ENCODE data around the gene ADCK2.

ADCK2 gene

DNA sequence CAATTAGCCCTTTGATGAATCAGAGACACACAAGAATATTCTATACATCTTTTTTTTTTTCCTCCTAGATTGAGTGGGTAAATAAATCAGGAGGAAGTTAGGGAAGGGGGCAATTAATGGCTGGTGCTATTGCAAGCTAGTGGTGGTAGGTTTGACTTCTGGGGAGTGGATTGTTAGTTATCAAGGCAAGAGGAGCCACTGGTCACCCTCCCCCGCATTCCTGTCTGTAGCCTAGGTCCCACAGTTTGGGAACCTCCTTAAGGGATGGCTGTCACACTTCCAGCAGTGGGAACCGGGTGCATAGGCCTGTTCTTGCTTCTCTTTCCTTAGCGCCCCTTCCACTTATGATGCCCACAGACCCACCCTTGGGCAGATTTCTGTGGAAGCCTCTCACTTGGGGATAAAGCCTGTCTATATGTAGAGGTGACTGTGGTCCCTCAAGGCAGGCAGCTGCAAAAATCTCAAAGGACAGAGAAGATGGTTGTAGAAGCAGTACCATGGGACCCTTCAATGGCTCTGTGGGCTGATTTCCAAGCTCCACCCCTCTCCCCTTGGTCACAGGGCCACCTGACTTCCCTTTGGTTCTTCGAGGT, 2.3 kb upstream of the ADCK2 start:
- TF ChIP-seq, protein P1, sequence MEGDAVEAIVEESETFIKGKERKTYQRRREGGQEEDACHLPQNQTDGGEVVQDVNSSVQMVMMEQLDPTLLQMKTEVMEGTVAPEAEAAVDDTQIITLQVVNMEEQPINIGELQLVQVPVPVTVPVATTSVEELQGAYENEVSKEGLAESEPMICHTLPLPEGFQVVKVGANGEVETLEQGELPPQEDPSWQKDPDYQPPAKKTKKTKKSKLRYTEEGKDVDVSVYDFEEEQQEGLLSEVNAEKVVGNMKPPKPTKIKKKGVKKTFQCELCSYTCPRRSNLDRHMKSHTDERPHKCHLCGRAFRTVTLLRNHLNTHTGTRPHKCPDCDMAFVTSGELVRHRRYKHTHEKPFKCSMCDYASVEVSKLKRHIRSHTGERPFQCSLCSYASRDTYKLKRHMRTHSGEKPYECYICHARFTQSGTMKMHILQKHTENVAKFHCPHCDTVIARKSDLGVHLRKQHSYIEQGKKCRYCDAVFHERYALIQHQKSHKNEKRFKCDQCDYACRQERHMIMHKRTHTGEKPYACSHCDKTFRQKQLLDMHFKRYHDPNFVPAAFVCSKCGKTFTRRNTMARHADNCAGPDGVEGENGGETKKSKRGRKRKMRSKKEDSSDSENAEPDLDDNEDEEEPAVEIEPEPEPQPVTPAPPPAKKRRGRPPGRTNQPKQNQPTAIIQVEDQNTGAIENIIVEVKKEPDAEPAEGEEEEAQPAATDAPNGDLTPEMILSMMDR (IDR thresholded peaks at IDR 0.05; ENCODE audit: low read depth, low read length), result no peak
- no peak overlapping the region for H3K4me3 ChIP-seq (ENCODE audit: low read depth, low read length)

DNA sequence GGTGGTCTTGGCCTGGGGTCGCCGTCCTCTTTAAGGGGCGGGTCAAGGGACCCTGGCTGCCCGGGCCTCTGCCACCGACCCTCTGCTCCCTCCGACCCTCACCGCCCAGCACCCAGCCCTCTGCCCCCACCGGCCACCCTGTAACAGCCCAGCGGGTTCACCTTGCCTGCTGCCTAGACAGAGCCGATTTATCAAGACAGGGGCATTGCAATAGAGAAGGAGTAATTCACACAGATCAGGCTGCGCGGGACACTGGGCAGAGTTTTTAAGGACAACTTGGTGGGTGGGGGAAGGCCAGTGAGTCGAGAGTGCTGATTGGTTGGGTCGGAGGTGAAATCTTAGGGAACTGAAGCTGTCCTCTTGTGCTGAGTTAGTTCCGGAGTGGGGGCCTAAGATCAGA, 779 bp upstream of the ADCK2 start:
- TF ChIP-seq, protein P1 (IDR thresholded peaks at IDR 0.05; ENCODE audit: low read depth, low read length), result no peak
- no peak overlapping the region for H3K4me3 ChIP-seq (ENCODE audit: low read depth, low read length)

DNA sequence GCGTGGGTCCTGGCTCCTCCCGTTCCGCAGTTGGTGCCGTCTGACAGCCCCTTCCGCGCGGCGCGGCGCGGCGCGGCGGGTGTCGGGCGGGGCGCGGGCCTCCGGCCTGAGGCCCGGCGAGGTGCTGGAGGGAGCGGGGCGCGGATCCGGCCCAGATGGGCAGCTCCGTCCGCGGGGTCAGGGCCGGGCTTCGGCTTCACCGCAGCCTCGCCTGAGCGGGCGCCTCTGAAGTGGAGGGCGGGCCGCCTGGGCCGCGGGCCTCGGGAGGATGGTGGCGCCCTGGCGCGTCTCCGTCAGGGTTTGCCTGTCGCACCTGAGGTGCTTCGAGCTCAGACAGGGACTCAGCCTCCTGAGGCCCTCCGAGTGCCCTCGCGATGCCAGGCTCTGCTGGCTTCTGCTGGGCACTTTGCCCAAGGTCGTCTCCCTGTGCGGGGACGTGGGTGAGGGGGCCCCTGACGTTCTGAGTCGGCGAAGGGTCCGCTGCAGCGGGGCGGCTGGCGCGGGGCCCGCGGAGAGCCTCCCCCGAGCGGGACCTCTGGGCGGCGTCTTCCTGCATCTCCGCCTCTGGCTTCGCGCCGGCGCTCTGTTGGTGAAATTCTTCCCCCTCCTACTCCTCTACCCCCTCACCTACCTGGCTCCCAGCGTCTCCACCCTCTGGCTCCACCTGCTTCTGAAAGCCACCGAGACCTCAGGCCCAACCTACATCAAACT, 473 bp downstream of the ADCK2 start:
- peak overlapping the region; percentile 67 for H3K4me3 ChIP-seq (ENCODE audit: low read depth, low read length)
- TF ChIP-seq, protein P1 (IDR thresholded peaks at IDR 0.05; ENCODE audit: low read depth, low read length), result no peak

GRCh38 chr7:140673774-140674155, 1.0 kb downstream of the ADCK2 start:
- TF ChIP-seq, protein P1 (IDR thresholded peaks at IDR 0.05; ENCODE audit: low read depth, low read length), result no peak
- H3K4me3 ChIP-seq (ENCODE audit: low read depth, low read length), result peak overlapping the region; percentile 67

DNA sequence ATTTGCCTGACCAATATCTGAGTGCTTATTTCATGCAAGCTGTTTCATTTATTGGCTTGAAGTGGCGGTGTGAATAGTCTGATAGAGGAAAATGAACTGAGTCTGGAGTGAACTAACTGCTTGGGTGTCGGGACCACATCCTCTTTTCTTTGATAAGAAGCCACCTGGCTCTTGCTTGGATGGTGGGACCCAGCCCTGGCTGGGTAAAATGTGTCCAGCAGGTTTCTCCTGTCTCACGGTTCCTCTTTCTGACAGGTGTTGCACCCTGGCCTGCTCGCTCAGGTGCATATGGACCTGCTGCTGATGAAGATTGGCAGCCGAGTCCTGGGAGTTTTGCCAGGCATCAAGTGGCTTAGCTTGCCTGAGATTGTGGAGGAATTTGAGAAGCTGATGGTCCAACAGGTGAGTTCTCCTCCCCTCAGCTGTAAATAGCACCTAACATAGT, 1.6 kb downstream of the ADCK2 start:
- TF ChIP-seq, protein P1 (IDR thresholded peaks at IDR 0.05; ENCODE audit: low read depth, low read length), result no peak
- no peak overlapping the region for H3K4me3 ChIP-seq (ENCODE audit: low read depth, low read length)

DNA sequence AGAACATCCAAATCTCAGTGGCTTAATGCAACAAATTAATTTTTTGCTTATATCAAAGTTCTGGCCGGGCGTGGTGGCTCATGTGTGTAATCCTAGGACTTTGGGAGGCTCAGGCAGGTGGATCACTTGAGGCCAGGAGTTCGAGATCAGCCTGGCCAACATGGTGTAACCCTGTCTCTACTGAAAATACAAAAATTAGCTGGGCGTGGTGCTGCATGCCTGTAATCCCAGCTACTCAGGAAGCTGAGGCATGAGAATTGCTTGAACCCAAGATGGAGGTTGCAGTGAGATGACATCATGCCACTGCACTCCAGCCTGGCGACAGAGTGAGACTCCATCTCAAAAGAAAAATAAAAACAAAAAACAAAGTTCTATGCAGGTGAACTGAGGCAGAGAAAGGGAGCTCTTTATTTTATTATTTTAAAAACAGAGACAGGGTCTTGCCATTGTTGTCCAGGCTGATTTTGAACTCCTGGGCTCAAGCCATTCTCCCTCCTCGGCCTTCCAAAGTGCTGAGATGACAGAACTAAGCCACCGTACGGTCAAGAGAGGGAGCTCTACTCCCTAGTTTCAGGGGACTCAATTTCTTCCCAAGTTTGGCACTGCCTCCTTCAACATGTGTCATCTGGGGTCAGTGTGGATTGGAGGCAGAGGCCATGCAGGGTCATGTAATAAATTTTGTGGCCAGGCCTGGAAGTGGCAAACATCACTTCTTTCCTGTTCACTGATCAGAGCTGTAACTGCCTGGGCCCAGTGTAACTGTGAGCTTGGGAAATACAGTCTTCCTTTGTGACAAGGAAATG, 2.4 kb downstream of the ADCK2 start:
- TF ChIP-seq, protein P1 (IDR thresholded peaks at IDR 0.05; ENCODE audit: low read depth, low read length), result 0 out of 2 replicates have a peak, but pooled peaks have one; percentile 15
- H3K4me3 ChIP-seq (ENCODE audit: low read depth, low read length), result no peak overlapping the region

- H3K4me3 ChIP-seq (ENCODE audit: low read depth, low read length), result no peak overlapping the region
- TF ChIP-seq, protein P1 (IDR thresholded peaks at IDR 0.05; ENCODE audit: low read depth, low read length), result no peak
Observed at GRCh38 chr7:140675726-140676125, 3.0 kb downstream of the ADCK2 start.
